H1 (cell line): ENCODE measurements around the gene HLA-F. TPM values are rescaled to one million over a fixed set of nuclear protein-coding genes. Genes with fewer than 3 reads are reported as not detected.

Experiments
- CTCF ChIA-PET: fragments of 300-600 bp; sonication (Branson Sonifier 250); formaldehyde crosslinking; loops from one replicate; lab custom pipeline; 2021; ENCODE audit not compliant: partially characterized antibody; lab: Charles Lee
- POLR2A ChIA-PET: fragments of 300-600 bp; sonication (Branson Sonifier 250); formaldehyde crosslinking; loops from one replicate; lab custom pipeline; 2021; ENCODE audit warnings: inconsistent platforms; ENCODE audit not compliant: partially characterized antibody; lab: Charles Lee
- DNase-seq, 2 experiments: peaks; one replicate each; pipeline versions ENCODE4 v3.0.0 to v3.0.0-alpha.2; 2010 to 2022; ENCODE audit warnings: low spot score in 2 of 2, low read depth in 1 of 2, mixed read lengths in 1 of 2
- FAIRE-seq: peaks from 2 replicates; lab custom pipeline; 2011; peaks lifted over from hg19 to GRCh38; lab: Jason Lieb, UNC
- H2AFZ ChIP-seq: 2 replicates; pipeline ENCODE4 v1.8.1; 2012; ENCODE audit warnings: low read length, inconsistent platforms
- H2AK5ac ChIP-seq: 2 replicates; pipeline ENCODE4 v1.6.1; 2013; ENCODE audit warnings: low read depth, low read length
- H2BK120ac ChIP-seq: replicated peaks from 2 replicates; pipeline ENCODE3; 2013; ENCODE audit warnings: low read depth, low read length, inconsistent platforms
- H2BK12ac ChIP-seq: 2 replicates; pipeline ENCODE4 v1.6.1; 2013; ENCODE audit warnings: low read depth, low read length
- H2BK15ac ChIP-seq: 2 replicates; pipeline ENCODE4 v1.6.1; 2013; ENCODE audit warnings: low read length
- H2BK20ac ChIP-seq: 2 replicates; pipeline ENCODE4 v1.6.1; 2013; ENCODE audit warnings: low read length
- H2BK5ac ChIP-seq: 2 replicates; pipeline ENCODE4 v1.6.1; 2013; ENCODE audit warnings: low read depth, low read length
- H3K14ac ChIP-seq: 2 replicates; pipeline ENCODE4 v1.6.1; 2013; ENCODE audit warnings: inconsistent platforms; ENCODE audit not compliant: insufficient read length
- H3K18ac ChIP-seq: 2 replicates; pipeline ENCODE4 v1.6.1; 2013; ENCODE audit warnings: low read length; ENCODE audit errors: extremely low read depth
- H3K23ac ChIP-seq: 2 replicates; pipeline ENCODE4 v1.6.1; 2013; ENCODE audit warnings: inconsistent platforms; ENCODE audit not compliant: insufficient read length
- H3K23me2 ChIP-seq: 2 replicates; pipeline ENCODE4 v1.6.1; 2013; ENCODE audit warnings: low read depth, low read length
- H3K27ac ChIP-seq: 2 replicates; pipeline ENCODE4 v1.6.1; 2011; ENCODE audit warnings: low read depth, low read length, inconsistent platforms
- H3K27me3 ChIP-seq, 4 experiments: replicated peaks in 1 of 4; 1 replicate in 1 of 4; 2 replicates in 3 of 4; pipeline versions ENCODE4 v1.6.1 to v1.8.1; 2011 to 2013; ENCODE audit warnings: low read length in 3 of 4, mild to moderate bottlenecking in 3 of 4, inconsistent platforms in 2 of 4, mixed read lengths in 2 of 4, moderate library complexity in 1 of 4; ENCODE audit not compliant: control insufficient read depth in 3 of 4, insufficient read depth in 3 of 4; ENCODE audit errors: extremely low read depth in 1 of 4
- H3K36me3 ChIP-seq, 4 experiments: 2 replicates each; pipeline versions ENCODE4 v1.6.1 to v1.8.1; 2011 to 2013; ENCODE audit warnings: mild to moderate bottlenecking in 4 of 4, low read length in 3 of 4, moderate library complexity in 2 of 4, control low read depth in 1 of 4, inconsistent platforms in 1 of 4; ENCODE audit not compliant: insufficient read depth in 4 of 4, control insufficient read depth in 2 of 4
- H3K4ac ChIP-seq: replicated peaks from 2 replicates; pipeline ENCODE3; 2013; ENCODE audit warnings: low read length, low read depth, mixed read lengths, inconsistent platforms; ENCODE audit not compliant: insufficient read length
- H3K4me1 ChIP-seq, 4 experiments: replicated peaks in 1 of 4; 1 replicate in 1 of 4; 2 replicates in 3 of 4; pipeline versions ENCODE4 v1.6.1 to v1.8.1; 2011 to 2013; ENCODE audit warnings: low read length in 3 of 4, inconsistent platforms in 2 of 4, mixed read lengths in 1 of 4; ENCODE audit not compliant: insufficient read depth in 4 of 4, control insufficient read depth in 3 of 4
- H3K4me2 ChIP-seq, 2 experiments: 2 replicates each; pipeline versions ENCODE4 v1.6.1 to v1.8.1; 2011 to 2013; ENCODE audit warnings: low read depth in 2 of 2, low read length in 2 of 2, control low read depth in 1 of 2, inconsistent platforms in 1 of 2, mild to moderate bottlenecking in 1 of 2; ENCODE audit not compliant: insufficient read depth in 1 of 2
- H3K4me3 ChIP-seq, 4 experiments: fragments of 200-600, 300-600 bp in 1 of 4; sonication (generic), shearing (Covaris generic), sonication (Bioruptor Twin) in 1 of 4; 2 replicates each; pipeline versions ENCODE4 v1.5.1 to v1.8.1; 2011 to 2016; ENCODE audit warnings: low read length in 4 of 4, low read depth in 3 of 4, control low read depth in 2 of 4, inconsistent platforms in 2 of 4, mild to moderate bottlenecking in 2 of 4, mixed read lengths in 1 of 4, moderate library complexity in 1 of 4; ENCODE audit not compliant: insufficient read depth in 2 of 4; ENCODE audit errors: extremely low read depth in 1 of 4
- H3K56ac ChIP-seq: replicated peaks from 2 replicates; pipeline ENCODE3; 2013; ENCODE audit warnings: low read depth, mild to moderate bottlenecking, mixed read lengths, low read length, inconsistent platforms; ENCODE audit not compliant: insufficient read length
- H3K79me1 ChIP-seq: 2 replicates; pipeline ENCODE4 v1.6.1; 2013; ENCODE audit warnings: low read depth, low read length, control low read depth
- H3K79me2 ChIP-seq, 2 experiments: 2 replicates each; pipeline versions ENCODE4 v1.6.1 to v1.8.1; 2012 to 2013; ENCODE audit warnings: low read length in 2 of 2, mild to moderate bottlenecking in 2 of 2, inconsistent platforms in 1 of 2; ENCODE audit not compliant: insufficient read depth in 2 of 2, control insufficient read depth in 1 of 2
- H3K9ac ChIP-seq, 4 experiments: replicated peaks in 1 of 4; 1 replicate in 1 of 4; 2 replicates in 3 of 4; pipeline versions ENCODE4 v1.6.1 to v1.8.1; 2011 to 2013; ENCODE audit warnings: low read depth in 3 of 4, low read length in 3 of 4, control low read depth in 2 of 4, mild to moderate bottlenecking in 2 of 4, moderate library complexity in 2 of 4, inconsistent platforms in 1 of 4; ENCODE audit errors: extremely low read depth in 1 of 4
- H3K9me3 ChIP-seq, 2 experiments: 2 replicates each; pipeline versions ENCODE4 v1.6.1 to v1.8.1; 2012 to 2013; ENCODE audit warnings: mild to moderate bottlenecking in 2 of 2, moderate library complexity in 2 of 2, control low read depth in 1 of 2, inconsistent platforms in 1 of 2, low read depth in 1 of 2, low read length in 1 of 2, mixed read lengths in 1 of 2; ENCODE audit not compliant: insufficient read depth in 2 of 2
- H4K20me1 ChIP-seq, 2 experiments: replicated peaks in 1 of 2; 2 replicates each; pipeline versions ENCODE3 to v1.8.1; 2011 to 2013; ENCODE audit warnings: inconsistent platforms in 2 of 2, low read length in 2 of 2, mild to moderate bottlenecking in 1 of 2; ENCODE audit not compliant: insufficient read depth in 2 of 2, control insufficient read depth in 1 of 2
- H4K5ac ChIP-seq: 2 replicates; pipeline ENCODE4 v1.6.1; 2013; ENCODE audit warnings: low read length, low read depth, mixed read lengths, inconsistent platforms; ENCODE audit not compliant: insufficient read length
- H4K8ac ChIP-seq: 2 replicates; pipeline ENCODE4 v1.8.0; 2013; ENCODE audit warnings: mild to moderate bottlenecking, moderate library complexity, low read length, inconsistent platforms; ENCODE audit not compliant: insufficient read depth; ENCODE audit errors: extremely low read depth
- H4K91ac ChIP-seq: replicated peaks from 2 replicates; pipeline ENCODE3; 2013; ENCODE audit warnings: low read length, mixed read lengths, inconsistent platforms; ENCODE audit not compliant: insufficient read length
- CEBPB ChIP-seq: IDR thresholded peaks from 2 replicates; pipeline ENCODE4 v1.6.1; 2012; ENCODE audit warnings: low read depth, low read length
- PHF8 ChIP-seq: fragments of 200-600 bp; sonication (generic); conservative IDR thresholded peaks from 2 replicates; pipeline ENCODE4 v1.7.1; 2012; ENCODE audit warnings: low read depth, mild to moderate bottlenecking, inconsistent platforms, low read length, moderate library complexity
- RFX5 ChIP-seq: IDR thresholded peaks from 2 replicates; pipeline ENCODE4 v1.6.1; 2011; ENCODE audit warnings: low read depth, low read length, improper control_type of control experiment, borderline replicate concordance
- TCF12 ChIP-seq: IDR thresholded peaks from 2 replicates; pipeline ENCODE4 v1.6.1; 2011; ENCODE audit warnings: low read depth, mild to moderate bottlenecking, low read length
- WGBS, 2 experiments: shearing (Covaris generic) in 1 of 2; methylation state at CpG; one replicate each; pipeline versions ENCODE4 v1.1.6 to v1.1.7; 2013 to 2015; ENCODE audit warnings: low lambda C conversion rate in 2 of 2, mixed read lengths in 2 of 2, inconsistent platforms in 1 of 2, low coverage in 1 of 2, missing lambda C conversion rate in 1 of 2; ENCODE audit not compliant: insufficient replicate concordance in 2 of 2, insufficient coverage in 1 of 2, insufficient read length in 1 of 2; ENCODE audit errors: extremely low coverage in 1 of 2, missing lambda C conversion rate in 1 of 2; 5-methylcytosine and 5-hydroxymethylcytosine counted together
- polyA plus RNA-seq, 7 experiments: library from polyadenylated mRNA; depleted of rRNA in 3 of 7; stranded (reverse) in 5 of 7; unstranded in 2 of 7; fragments of >200 nt in 5 of 7; fragments of 200-250 nt in 2 of 7; gene quantifications; 1 replicate in 5 of 7; 2 replicates in 1 of 7; 4 replicates in 1 of 7; pipeline versions ENCODE4 v1.2.1 to v1.2.3, GENCODE V29; 2011 to 2013; ENCODE audit warnings: missing spikeins in 2 of 7, mixed read lengths in 2 of 7
- small RNA-seq: library from polyadenylated mRNA; stranded (forward); fragments of <200 nt; extraction: miRNeasy Mini kit (QIAGEN cat#:217004); gene quantifications from one replicate; pipeline ENCODE3, GENCODE V24; 2013; ENCODE audit not compliant: insufficient read depth
- total RNA-seq: library from RNA; stranded (reverse); fragmentation: NEBNext Ultra II Directional; extraction: Animal tissue kit (Norgen Biotek cat#: 25700); gene quantifications from 2 replicates; pipeline ENCODE4 v1.2.1, GENCODE V29; 2021

HLA-F gene
- total and polyA plus RNA-seq, 2 of the 8 experiments (the other 6 are each of a cell fraction or from before 2014, with no cell fraction given) = 9.6 to 11.7 TPM

DNA sequence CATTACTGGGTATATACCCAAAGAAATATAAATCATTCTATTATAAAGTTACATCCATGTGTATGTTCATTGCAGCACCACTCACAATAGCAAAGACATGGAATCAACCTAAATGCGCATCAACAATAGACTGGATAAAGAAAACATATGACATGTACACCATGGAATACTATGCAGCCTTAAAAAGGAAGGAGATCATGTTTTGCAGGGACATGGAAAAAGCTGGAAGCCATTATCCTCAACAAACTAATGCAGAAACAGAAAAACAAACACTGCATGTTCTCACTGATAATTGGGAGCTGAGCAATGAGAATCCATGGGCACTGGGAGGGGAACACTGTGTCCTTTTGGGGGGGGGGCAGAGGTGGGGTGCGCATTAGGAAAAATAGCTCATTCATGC is 53.5 kb downstream of the HLA-F start:
- Histone ChIP-seq H3K23me2 (no peaks in the 10 kb centered on the region), H3K79me1 (no peaks in the 10 kb centered on the region), H3K27me3 (no peaks in the 10 kb centered on the region), H4K5ac (no peak overlapping the region), H3K4me3 (no peak overlapping the region), H3K4me1 (peaks cover 0 to 5% (median 0%) of the 10 kb centered on the region in 4 experiments; a peak in 1 of 7 replicates), H2BK20ac (no peak overlapping the region), H3K56ac (no peak overlapping the region), H2AK5ac (no peak overlapping the region), H4K20me1 (no peaks in the 10 kb centered on the region), H3K18ac (no peak overlapping the region), H2BK12ac (no peak overlapping the region), H3K36me3 (no peaks in the 10 kb centered on the region; a peak in 1 of 8 replicates), H3K79me2 (no peaks in the 10 kb centered on the region), H3K9ac (no peak overlapping the region), H3K4me2 (no peak overlapping the region), H3K23ac (no peak overlapping the region), H4K91ac (no peak overlapping the region), H2AFZ (no peak overlapping the region), H2BK5ac (no peak overlapping the region), H3K9me3 (peaks cover 8% of the 10 kb centered on the region in 2 experiments; a peak in 2 of 4 replicates), H3K27ac (no peak overlapping the region)
- FAIRE-seq (no peak), DNase-seq (no peak)
- ChIA-PET POLR2A (no interaction called here), CTCF (interaction anchor here (1.1 to 1.9 kb wide), 3 partner anchors 10 to 58 kb away, joined by 3 to 6 read pairs (median 5); no protein-coding TSS in a partner anchor)
- WGBS, 2 experiments = 87% methylated on average over 2 of the region's 2 CpGs; no CpG with 5 or more reads in 1 of the 2 experiments
- no peak for TF ChIP-seq RFX5
- no peak for TF ChIP-seq PHF8
- no peak for TF ChIP-seq TCF12
- no peak for TF ChIP-seq CEBPB
- TF ChIP-seq, all 59 proteins: peak for 0
- Histone ChIP-seq H3K14ac (no peak overlapping the region), H2BK15ac (no peak overlapping the region), H3K4ac (no peak overlapping the region), H4K8ac (no peak overlapping the region), H2BK120ac (no peak overlapping the region)

Small RNA genes lying within 50 kb of the gene (small RNA-seq; reads per million reads assigned to genes)
- gene AL645939.2 (not detected), gene AL645939.3 (not detected), gene AL645939.4 (not detected), gene RF00019 (not detected)

Other genes with a start within 250 kb of the HLA-F start
- gene MAS1L, start 235.5 kb upstream of the HLA-F start, total RNA-seq = not detected in 2 replicates
- gene MAS1L, start 235.5 kb upstream of the HLA-F start, polyA plus RNA-seq (2011; rRNA removed) = not detected in 2 replicates
- gene UBD, start 163.7 kb upstream of the HLA-F start, total RNA-seq = not detected in 2 replicates
- 0.23 TPM in 1 of 2 replicates, not detected in the other for gene UBD, start 163.7 kb upstream of the HLA-F start, polyA plus RNA-seq (2011; rRNA removed)
- gene OR2H2, start 138.3 kb upstream of the HLA-F start, total RNA-seq = not detected in 2 replicates
- not detected in 2 replicates for gene OR2H2, start 138.3 kb upstream of the HLA-F start, polyA plus RNA-seq (2011; rRNA removed)
- gene GABBR1, start 90.3 kb upstream of the HLA-F start, total RNA-seq = 67.8 and 75.9 TPM in 2 replicates
- 78.3 and 86.7 TPM in 2 replicates for gene GABBR1, start 90.3 kb upstream of the HLA-F start, polyA plus RNA-seq (2011; rRNA removed)
- gene MOG, start 66.3 kb upstream of the HLA-F start, total RNA-seq = 0.31 and 0.86 TPM in 2 replicates
- gene MOG, start 66.3 kb upstream of the HLA-F start, polyA plus RNA-seq (2011; rRNA removed) = 0.17 and 0.19 TPM in 2 replicates
- gene ZFP57, start 42.3 kb upstream of the HLA-F start, total RNA-seq = 1.2 TPM in 2 replicates
- gene ZFP57, start 42.3 kb upstream of the HLA-F start, polyA plus RNA-seq (2011; rRNA removed) = 0.85 and 1.0 TPM in 2 replicates
- gene HLA-G, start 104.4 kb downstream of the HLA-F start, total RNA-seq = 4.4 and 4.8 TPM in 2 replicates
- gene HLA-G, start 104.4 kb downstream of the HLA-F start, polyA plus RNA-seq (2011; rRNA removed) = 3.2 and 4.2 TPM in 2 replicates
- 221 and 226 TPM in 2 replicates for gene HLA-A, start 219.1 kb downstream of the HLA-F start, total RNA-seq
- gene HLA-A, start 219.1 kb downstream of the HLA-F start, polyA plus RNA-seq (2011; rRNA removed) = 474 and 560 TPM in 2 replicates